DOHH2 (cell line): Measurements from ENCODE around the gene SNRNP40.

ENCODE experiments used
- EZH2phosphoT487 ChIP-seq: fragments of 200-600 bp; sonication (generic); IDR thresholded peaks from 2 replicates; pipeline ENCODE4 v1.6.1; 2017; ENCODE audit warnings: borderline replicate concordance, mild to moderate bottlenecking, antibody characterized with exemption, low read length, moderate library complexity, mixed read lengths
- TF ChIP-seq, protein P1 (sequence below): fragments of 200-600 bp; sonication (generic); IDR thresholded peaks from one replicate; pipeline ENCODE4 v1.5.1; 2014; ENCODE audit warnings: antibody characterized with exemption, mild to moderate bottlenecking, low read depth, low read length; ENCODE audit not compliant: poor library complexity, severe bottlenecking

GRCh38 chr1:31249854-31250253, 46.7 kb downstream of the SNRNP40 start:
- TF ChIP-seq, protein P1, sequence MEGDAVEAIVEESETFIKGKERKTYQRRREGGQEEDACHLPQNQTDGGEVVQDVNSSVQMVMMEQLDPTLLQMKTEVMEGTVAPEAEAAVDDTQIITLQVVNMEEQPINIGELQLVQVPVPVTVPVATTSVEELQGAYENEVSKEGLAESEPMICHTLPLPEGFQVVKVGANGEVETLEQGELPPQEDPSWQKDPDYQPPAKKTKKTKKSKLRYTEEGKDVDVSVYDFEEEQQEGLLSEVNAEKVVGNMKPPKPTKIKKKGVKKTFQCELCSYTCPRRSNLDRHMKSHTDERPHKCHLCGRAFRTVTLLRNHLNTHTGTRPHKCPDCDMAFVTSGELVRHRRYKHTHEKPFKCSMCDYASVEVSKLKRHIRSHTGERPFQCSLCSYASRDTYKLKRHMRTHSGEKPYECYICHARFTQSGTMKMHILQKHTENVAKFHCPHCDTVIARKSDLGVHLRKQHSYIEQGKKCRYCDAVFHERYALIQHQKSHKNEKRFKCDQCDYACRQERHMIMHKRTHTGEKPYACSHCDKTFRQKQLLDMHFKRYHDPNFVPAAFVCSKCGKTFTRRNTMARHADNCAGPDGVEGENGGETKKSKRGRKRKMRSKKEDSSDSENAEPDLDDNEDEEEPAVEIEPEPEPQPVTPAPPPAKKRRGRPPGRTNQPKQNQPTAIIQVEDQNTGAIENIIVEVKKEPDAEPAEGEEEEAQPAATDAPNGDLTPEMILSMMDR: no peak
- no peak for TF ChIP-seq EZH2phosphoT487
